Activated T-helper 2 cell treated with anti-CD3 and anti-CD28 coated beads, Interferon-gamma antibody, Interleukin-2, Interleukin-4, amounts not matched to agents 10 μg/mL and 5 μg/mL and 100 μg/mL, durations not matched to agents 14 hours and 24 hours and 36 hours (primary cell): Measurements from ENCODE around the gene TGFBI. TPM values are rescaled to one million over a fixed set of nuclear protein-coding genes. Genes with fewer than 3 reads are reported as not detected.

Source experiments
- DNase-seq: peaks from one replicate; pipeline ENCODE4 v3.0.0; 2021; ENCODE audit warnings: low spot score
- H3K27ac Mint-ChIP-seq: one replicate; pipeline ENCODE4 v1.8.0; 2021; ENCODE audit warnings: mixed read lengths
- H3K27me3 Mint-ChIP-seq: one replicate; pipeline ENCODE4 v1.8.0; 2021; ENCODE audit warnings: low read depth, mixed read lengths
- H3K36me3 Mint-ChIP-seq: one replicate; pipeline ENCODE4 v1.8.0; 2021; ENCODE audit warnings: low read depth, mixed read lengths
- H3K4me1 Mint-ChIP-seq: one replicate; pipeline ENCODE4 v1.8.0; 2021; ENCODE audit warnings: low read depth, mixed read lengths
- H3K4me3 Mint-ChIP-seq: one replicate; pipeline ENCODE4 v1.8.0; 2021; ENCODE audit warnings: low read depth, mild to moderate bottlenecking, moderate library complexity, mixed read lengths
- H3K9me3 Mint-ChIP-seq: one replicate; pipeline ENCODE4 v1.8.0; 2021; ENCODE audit warnings: mixed read lengths
- intact Hi-C: fragments of 100-400 bp; cut with micrococcal nuclease; formaldehyde crosslinking; loops from one replicate; pipeline ENCODE4 v1.15.1; 2023
- total RNA-seq: library from RNA; stranded (reverse); gene quantifications from 2 replicates; pipeline ENCODE4 v1.2.3, GENCODE V29; 2022

TGFBI gene
- total RNA-seq, 1 donor from 2014 or later, result not detected

- H3K4me1 Mint-ChIP-seq, result no peaks in the 10 kb centered on the region
- no peak for DNase-seq
- intact Hi-C loops, result no loop called here
These were observed 80.0 kb downstream of the TGFBI start for GRCh38 chr5:136108766-136109165.

GRCh38 chr5:136109453-136110135 is 80.8 kb downstream of the TGFBI start:
- no peaks in the 10 kb centered on the region for H3K9me3 Mint-ChIP-seq
- peaks cover 10% of the 10 kb centered on the region for H3K27me3 Mint-ChIP-seq
- intact Hi-C loops, result no loop called here
- no peaks in the 10 kb centered on the region for H3K36me3 Mint-ChIP-seq
- no peak overlapping the region for H3K27ac Mint-ChIP-seq
- H3K4me3 Mint-ChIP-seq, result no peak overlapping the region
- no peaks in the 10 kb centered on the region for H3K4me1 Mint-ChIP-seq
- DNase-seq, result no peak

More at GRCh38 chr5:136108766-136109165, 80.0 kb downstream of the TGFBI start:
- peaks cover 11% of the 10 kb centered on the region for H3K27me3 Mint-ChIP-seq
- H3K4me3 Mint-ChIP-seq, result no peak overlapping the region
- no peaks in the 10 kb centered on the region for H3K9me3 Mint-ChIP-seq
- no peak overlapping the region for H3K27ac Mint-ChIP-seq
- no peaks in the 10 kb centered on the region for H3K36me3 Mint-ChIP-seq

Other genes with a start within 250 kb of the TGFBI start
- not detected in 2 replicates for gene SLC25A48, start 194.3 kb upstream of the TGFBI start, total RNA-seq
- gene IL9, start 133.1 kb upstream of the TGFBI start, total RNA-seq, result 94.0 and 104 TPM in 2 replicates
- not detected in 2 replicates for gene LECT2, start 74.0 kb upstream of the TGFBI start, total RNA-seq
- gene SMAD5, start 103.9 kb downstream of the TGFBI start, total RNA-seq, result 19.7 and 21.7 TPM in 2 replicates
- gene SMIM32, start 164.2 kb downstream of the TGFBI start, total RNA-seq, result not detected in 2 replicates